Measurements from ENCODE around the gene FNDC7. TPM values are rescaled to one million over a fixed set of nuclear protein-coding genes. Genes with fewer than 3 reads are reported as not detected.

The FNDC7 gene, protein sequence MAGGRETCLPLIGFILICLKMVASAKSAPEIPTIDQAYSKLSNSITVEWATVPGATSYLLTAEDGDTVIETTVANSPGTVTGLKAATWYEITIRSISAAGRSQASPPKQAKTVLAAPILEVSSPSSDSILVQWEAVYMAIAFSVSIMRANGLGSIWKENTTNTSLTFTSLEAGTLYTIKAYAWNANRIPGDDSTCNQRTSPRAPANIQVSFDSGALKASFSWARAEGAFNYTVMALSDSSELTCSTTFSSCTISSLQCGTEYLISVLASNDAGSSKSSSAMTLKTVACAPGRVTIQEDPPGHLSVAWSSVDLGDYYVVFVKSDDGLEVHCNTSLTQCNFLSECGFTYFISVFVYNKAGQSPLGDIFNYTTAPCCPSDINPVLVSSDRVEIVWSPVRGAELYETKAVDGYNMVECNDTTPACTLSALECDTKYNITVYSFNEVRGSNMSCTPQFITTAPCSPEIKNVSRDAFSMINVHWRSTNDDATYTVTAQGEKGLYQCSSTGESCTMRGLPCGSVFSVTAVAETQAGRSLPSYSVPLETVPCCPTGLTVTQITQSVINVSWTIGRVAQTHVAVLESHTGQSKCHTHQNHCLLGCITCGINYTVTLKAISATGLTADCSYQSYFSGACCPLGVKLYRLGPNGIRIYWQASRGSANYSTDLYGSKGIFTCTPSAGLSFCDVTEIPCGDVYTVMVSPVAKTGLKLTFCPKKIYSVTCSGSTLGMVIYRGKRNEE
- total RNA-seq = not detected
- not detected for polyA plus RNA-seq
- long read RNA-seq, donor 1 = 0 reads
- long read RNA-seq, donor 2 = 0 reads
- long read RNA-seq, donor 3 = 0 reads
- long read RNA-seq, donor 4 = 0 reads
- long read RNA-seq, donor 5 = 0 reads
- long read RNA-seq, donor 6 = 0 reads
- long read RNA-seq, donor 7 = 0 reads
- long read RNA-seq, donor 8 = 0 reads
- long read RNA-seq, donor 9 = 0 reads
- long read RNA-seq, donor 10 = 0 reads

DNA sequence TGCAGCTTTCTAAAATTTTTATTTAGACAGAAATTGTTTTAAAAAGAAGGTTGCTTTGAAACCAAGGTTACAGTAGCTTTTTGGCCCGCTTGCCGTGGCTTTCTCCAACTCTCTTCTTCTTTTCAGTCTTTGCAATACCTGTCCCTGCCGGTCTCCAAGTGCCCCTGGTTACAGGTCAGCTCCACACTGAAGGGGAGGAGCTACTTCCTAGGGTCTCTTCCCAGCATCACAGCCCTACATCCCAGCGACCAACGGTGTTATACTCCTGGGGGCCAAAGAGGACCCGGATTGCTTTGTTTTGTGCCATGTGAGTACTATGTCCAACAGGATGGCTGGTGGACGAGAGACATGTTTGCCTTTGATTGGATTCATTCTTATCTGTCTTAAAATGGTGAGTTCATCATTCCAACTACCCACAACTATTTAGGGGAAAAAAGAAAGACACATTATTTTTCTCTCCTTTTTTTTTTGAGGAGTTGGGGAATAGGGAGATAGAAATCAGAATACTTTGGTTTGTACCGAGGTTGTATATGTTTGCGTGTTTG lies at the start of gene FNDC7:
FNDC7 (plus strand) TSS at position 303 of the 545 bp plus-strand sequence; CDS start at position 329, 26 bp downstream.
- H3K36me3 ChIP-seq = no peaks in the 10 kb centered on the region
- TF ChIP-seq EP300 (IDR thresholded peaks at IDR 0.05) (no peak), POLR2A (IDR thresholded peaks at IDR 0.05) (no peak)
- TF ChIP-seq, protein P1, sequence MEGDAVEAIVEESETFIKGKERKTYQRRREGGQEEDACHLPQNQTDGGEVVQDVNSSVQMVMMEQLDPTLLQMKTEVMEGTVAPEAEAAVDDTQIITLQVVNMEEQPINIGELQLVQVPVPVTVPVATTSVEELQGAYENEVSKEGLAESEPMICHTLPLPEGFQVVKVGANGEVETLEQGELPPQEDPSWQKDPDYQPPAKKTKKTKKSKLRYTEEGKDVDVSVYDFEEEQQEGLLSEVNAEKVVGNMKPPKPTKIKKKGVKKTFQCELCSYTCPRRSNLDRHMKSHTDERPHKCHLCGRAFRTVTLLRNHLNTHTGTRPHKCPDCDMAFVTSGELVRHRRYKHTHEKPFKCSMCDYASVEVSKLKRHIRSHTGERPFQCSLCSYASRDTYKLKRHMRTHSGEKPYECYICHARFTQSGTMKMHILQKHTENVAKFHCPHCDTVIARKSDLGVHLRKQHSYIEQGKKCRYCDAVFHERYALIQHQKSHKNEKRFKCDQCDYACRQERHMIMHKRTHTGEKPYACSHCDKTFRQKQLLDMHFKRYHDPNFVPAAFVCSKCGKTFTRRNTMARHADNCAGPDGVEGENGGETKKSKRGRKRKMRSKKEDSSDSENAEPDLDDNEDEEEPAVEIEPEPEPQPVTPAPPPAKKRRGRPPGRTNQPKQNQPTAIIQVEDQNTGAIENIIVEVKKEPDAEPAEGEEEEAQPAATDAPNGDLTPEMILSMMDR (IDR thresholded peaks at IDR 0.05) = no peak
- peaks cover 0 to 8% (median 0%) of the 10 kb centered on the region in 3 donors for H3K27me3 ChIP-seq
- H3K4me1 ChIP-seq = no peaks in the 10 kb centered on the region
- no peak within 1 kb of the TSS for H3K27ac ChIP-seq
- 44 to 49% (median 44%) methylated on average over 9 of the region's 9 CpGs for WGBS, 5 donors
- no peak within 1 kb of the TSS for H3K4me3 ChIP-seq
- H3K9me3 ChIP-seq = no peaks in the 10 kb centered on the region
- intact Hi-C loops (cut with DNase I; ENCODE audit: low total_unique reads) = no loop called here
- no peak for DNase-seq

DNA sequence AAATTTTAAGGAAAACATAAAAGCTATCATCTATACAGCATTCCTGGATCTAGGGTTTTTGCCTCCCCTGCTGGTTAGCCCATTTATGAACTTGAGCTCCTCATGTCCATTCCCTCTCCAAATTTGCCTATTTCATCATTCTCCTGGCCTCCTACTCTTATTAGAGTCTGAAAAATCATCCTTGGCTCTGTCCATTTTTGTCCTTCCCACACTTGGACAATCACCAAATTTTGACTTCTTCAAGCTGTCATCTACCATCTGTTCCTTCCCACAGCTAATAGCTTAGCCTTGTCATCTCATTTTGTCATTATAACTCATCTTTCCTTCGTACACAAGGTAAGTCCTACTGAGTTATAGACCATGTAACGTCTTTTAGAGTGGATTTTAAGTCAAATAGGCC lies 49.6 kb upstream of the FNDC7 start:
- DNase-seq = peak in 1 of 2 donors; percentile 58
- no peak overlapping the region for H3K4me3 ChIP-seq
- peaks cover 5 to 13% (median 8%) of the 10 kb centered on the region in 4 donors for H3K4me1 ChIP-seq
- H3K27ac ChIP-seq = no peak overlapping the region
- WGBS, 5 donors = 72 to 84% (median 78%) methylated on average over 2 of the region's 2 CpGs
- no peaks in the 10 kb centered on the region for H3K27me3 ChIP-seq
- intact Hi-C loops (cut with DNase I; ENCODE audit: low total_unique reads) = no loop called here
- no peak for TF ChIP-seq POLR2AphosphoS5 (IDR thresholded peaks at IDR 0.05)
- TF ChIP-seq EP300 (IDR thresholded peaks at IDR 0.05) = no peak
- TF ChIP-seq POLR2A (IDR thresholded peaks at IDR 0.05) = no peak
- TF ChIP-seq, protein P1 (IDR thresholded peaks at IDR 0.05) = no peak
- no peaks in the 10 kb centered on the region for H3K36me3 ChIP-seq
- H3K9me3 ChIP-seq = no peaks in the 10 kb centered on the region

DNA sequence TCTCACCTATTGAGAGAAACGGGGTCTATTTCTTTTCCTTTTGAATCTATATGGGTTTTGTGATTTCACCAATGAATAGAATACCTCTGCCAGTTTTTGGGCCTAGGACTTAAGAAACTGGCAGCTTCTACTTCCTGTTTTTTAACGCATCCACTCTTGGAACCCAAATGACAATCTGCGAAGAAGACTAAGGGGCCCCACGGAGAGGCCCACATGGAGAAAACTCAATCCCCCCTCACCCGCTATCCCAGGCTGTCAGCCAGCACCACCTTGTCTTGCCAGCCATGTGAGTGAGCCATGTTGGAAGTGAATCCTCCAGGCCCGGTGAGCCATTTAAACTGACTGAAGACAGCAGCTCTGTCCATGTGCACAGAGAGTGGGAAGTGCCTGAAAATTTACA lies 48.2 kb upstream of the FNDC7 start:
- Histone ChIP-seq H3K4me3 (no peak overlapping the region), H3K27ac (no peak overlapping the region), H3K36me3 (no peaks in the 10 kb centered on the region), H3K4me1 (peaks cover 5 to 13% (median 8%) of the 10 kb centered on the region in 4 donors), H3K9me3 (no peaks in the 10 kb centered on the region), H3K27me3 (no peaks in the 10 kb centered on the region)
- DNase-seq = no peak
- intact Hi-C loops (cut with DNase I; ENCODE audit: low total_unique reads) = no loop called here
- TF ChIP-seq POLR2AphosphoS5 (IDR thresholded peaks at IDR 0.05) (no peak), POLR2A (IDR thresholded peaks at IDR 0.05) (no peak), EP300 (IDR thresholded peaks at IDR 0.05) (no peak)
- TF ChIP-seq, protein P1 (IDR thresholded peaks at IDR 0.05) = no peak
- WGBS, 5 donors = 68 to 88% (median 87%) methylated on average over 6 of the region's 6 CpGs

DNA sequence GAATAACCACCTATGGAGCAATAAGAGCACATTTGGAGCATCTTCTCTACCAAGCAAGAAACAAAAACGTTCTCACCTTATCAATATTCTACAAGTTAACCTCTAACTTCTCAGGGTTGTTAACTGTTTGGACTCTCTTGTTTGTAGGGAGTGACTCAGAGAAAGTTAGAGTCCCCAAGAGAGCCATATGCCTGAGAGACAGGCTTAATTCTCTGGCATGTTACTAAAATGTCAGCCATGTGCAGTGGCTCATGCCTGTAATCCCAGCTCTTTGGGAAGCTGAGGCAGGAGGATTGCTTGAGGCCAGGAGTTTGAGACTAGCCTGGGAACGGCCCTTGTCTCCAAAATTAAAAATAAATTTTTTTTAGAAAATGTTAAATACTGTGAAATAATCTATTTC lies 47.6 kb upstream of the FNDC7 start:
- TF ChIP-seq, protein P1 (IDR thresholded peaks at IDR 0.05) = no peak
- TF ChIP-seq EP300 (IDR thresholded peaks at IDR 0.05) = no peak
- DNase-seq = no peak
- H3K36me3 ChIP-seq = no peaks in the 10 kb centered on the region
- H3K27ac ChIP-seq = no peak overlapping the region
- WGBS, 5 donors = 62 to 74% (median 69%) methylated on average over 2 of the region's 2 CpGs
- H3K27me3 ChIP-seq = peaks cover 0 to 4% (median 0%) of the 10 kb centered on the region in 3 donors
- no peak overlapping the region for H3K4me3 ChIP-seq
- H3K9me3 ChIP-seq = no peaks in the 10 kb centered on the region
- H3K4me1 ChIP-seq = peaks cover 5 to 13% (median 8%) of the 10 kb centered on the region in 4 donors
- intact Hi-C loops (cut with DNase I; ENCODE audit: low total_unique reads) = no loop called here
